BJ (cell line): ENCODE data around the gene ZNF580. TPM values are rescaled to one million over a fixed set of nuclear protein-coding genes. Genes with fewer than 3 reads are reported as not detected.

ENCODE experiments used
- CTCF ChIA-PET: fragments of 350-600 bp; formaldehyde crosslinking; extraction: SDS; loops from one replicate; lab custom pipeline; 2021; ENCODE audit warnings: antibody characterized with exemption, inconsistent platforms; lab: Yijun Ruan, JAX
- POLR2A ChIA-PET: fragments of 300-600 bp; sonication (Branson Sonifier 250); formaldehyde crosslinking; extraction: SDS; loops from one replicate; lab custom pipeline; 2021; ENCODE audit warnings: antibody characterized with exemption; lab: Charles Lee
- DNase-seq: peaks from one replicate; pipeline ENCODE4 v3.0.0-alpha.2; 2011; ENCODE audit warnings: low read depth
- H3K27me3 ChIP-seq: 2 replicates; pipeline ENCODE4 v1.6.0; 2011; ENCODE audit warnings: low read length; ENCODE audit not compliant: control insufficient read depth, insufficient read depth
- H3K36me3 ChIP-seq: 2 replicates; pipeline ENCODE4 v1.5.1; 2011; ENCODE audit warnings: low read length; ENCODE audit not compliant: control insufficient read depth, insufficient read depth
- H3K4me3 ChIP-seq: 2 replicates; pipeline ENCODE4 v1.5.1; 2011; ENCODE audit warnings: low read depth, mild to moderate bottlenecking, control low read depth, low read length
- polyA plus RNA-seq: library from polyadenylated mRNA; depleted of rRNA; stranded (reverse); fragments of >200 nt; gene quantifications from 2 replicates; pipeline ENCODE4 v1.2.3, GENCODE V29; 2011
- TF ChIP-seq, protein P1 (sequence below): IDR thresholded peaks from 2 replicates; pipeline ENCODE4 v1.5.1; 2011; ENCODE audit warnings: low read depth, mild to moderate bottlenecking, control low read depth, inconsistent platforms, low read length, moderate library complexity; ENCODE audit not compliant: insufficient read depth

Gene ZNF580
- polyA plus RNA-seq, 1 experiment = 12.2 TPM

DNA sequence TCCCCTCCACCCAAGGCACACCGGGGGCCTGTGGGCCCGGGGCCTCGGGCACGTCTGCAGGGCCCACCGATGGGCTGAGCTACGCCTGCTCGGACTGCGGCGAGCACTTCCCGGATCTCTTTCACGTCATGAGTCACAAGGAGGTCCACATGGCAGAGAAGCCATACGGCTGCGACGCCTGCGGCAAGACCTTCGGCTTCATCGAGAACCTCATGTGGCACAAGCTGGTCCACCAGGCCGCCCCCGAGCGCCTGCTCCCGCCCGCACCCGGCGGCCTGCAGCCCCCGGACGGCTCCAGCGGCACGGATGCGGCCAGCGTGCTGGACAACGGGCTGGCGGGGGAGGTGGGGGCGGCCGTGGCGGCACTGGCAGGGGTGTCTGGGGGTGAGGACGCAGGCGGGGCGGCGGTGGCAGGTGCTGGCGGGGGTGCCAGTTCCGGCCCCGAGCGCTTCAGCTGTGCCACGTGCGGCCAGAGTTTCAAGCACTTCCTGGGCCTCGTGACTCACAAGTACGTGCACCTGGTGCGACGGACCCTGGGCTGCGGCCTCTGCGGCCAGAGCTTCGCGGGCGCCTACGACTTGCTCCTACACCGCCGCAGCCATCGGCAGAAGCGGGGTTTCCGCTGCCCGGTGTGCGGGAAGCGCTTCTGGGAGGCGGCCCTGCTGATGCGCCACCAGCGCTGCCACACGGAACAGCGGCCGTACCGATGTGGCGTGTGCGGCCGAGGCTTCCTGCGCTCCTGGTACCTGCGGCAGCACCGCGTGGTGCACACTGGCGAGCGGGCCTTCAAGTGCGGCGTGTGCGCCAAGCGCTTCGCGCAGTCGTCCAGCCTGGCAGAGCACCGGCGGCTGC is 25.0 kb upstream of the ZNF580 start:
- no peaks in the 10 kb centered on the region for H3K27me3 ChIP-seq

DNA sequence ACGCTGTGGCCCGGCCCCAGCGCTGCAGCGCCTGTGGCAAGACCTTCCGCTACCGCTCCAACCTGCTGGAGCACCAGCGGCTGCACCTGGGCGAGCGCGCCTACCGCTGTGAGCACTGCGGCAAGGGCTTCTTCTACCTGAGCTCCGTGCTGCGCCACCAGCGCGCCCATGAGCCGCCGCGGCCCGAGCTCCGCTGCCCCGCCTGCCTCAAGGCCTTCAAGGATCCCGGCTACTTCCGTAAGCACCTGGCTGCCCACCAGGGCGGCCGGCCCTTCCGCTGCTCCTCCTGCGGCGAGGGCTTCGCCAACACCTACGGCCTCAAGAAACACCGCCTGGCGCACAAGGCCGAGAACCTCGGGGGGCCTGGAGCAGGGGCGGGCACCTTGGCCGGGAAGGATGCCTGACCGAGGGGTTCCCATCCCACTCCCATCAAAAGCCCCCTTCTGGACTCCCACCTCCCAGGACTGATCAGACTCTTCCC is 24.4 kb upstream of the ZNF580 start:
- TF ChIP-seq, protein P1, sequence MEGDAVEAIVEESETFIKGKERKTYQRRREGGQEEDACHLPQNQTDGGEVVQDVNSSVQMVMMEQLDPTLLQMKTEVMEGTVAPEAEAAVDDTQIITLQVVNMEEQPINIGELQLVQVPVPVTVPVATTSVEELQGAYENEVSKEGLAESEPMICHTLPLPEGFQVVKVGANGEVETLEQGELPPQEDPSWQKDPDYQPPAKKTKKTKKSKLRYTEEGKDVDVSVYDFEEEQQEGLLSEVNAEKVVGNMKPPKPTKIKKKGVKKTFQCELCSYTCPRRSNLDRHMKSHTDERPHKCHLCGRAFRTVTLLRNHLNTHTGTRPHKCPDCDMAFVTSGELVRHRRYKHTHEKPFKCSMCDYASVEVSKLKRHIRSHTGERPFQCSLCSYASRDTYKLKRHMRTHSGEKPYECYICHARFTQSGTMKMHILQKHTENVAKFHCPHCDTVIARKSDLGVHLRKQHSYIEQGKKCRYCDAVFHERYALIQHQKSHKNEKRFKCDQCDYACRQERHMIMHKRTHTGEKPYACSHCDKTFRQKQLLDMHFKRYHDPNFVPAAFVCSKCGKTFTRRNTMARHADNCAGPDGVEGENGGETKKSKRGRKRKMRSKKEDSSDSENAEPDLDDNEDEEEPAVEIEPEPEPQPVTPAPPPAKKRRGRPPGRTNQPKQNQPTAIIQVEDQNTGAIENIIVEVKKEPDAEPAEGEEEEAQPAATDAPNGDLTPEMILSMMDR = no peak
- Histone ChIP-seq H3K36me3 (peaks cover 22% of the 10 kb centered on the region), H3K4me3 (no peak overlapping the region), H3K27me3 (no peaks in the 10 kb centered on the region)
- no peak for DNase-seq
- POLR2A ChIA-PET = no interaction called here
- CTCF ChIA-PET = interaction anchor here (5.0 kb wide), 1 partner anchor 10 kb away, joined by 40 read pairs; the partner anchor contains the start of gene ZNF865

More for the DNA sequence above, 25.0 kb upstream of the ZNF580 start:
- peaks cover 20% of the 10 kb centered on the region for H3K36me3 ChIP-seq
- DNase-seq = no peak
- TF ChIP-seq, protein P1 = no peak
- ChIA-PET POLR2A (no interaction called here), CTCF (no interaction called here)
- H3K4me3 ChIP-seq = no peak overlapping the region

DNA sequence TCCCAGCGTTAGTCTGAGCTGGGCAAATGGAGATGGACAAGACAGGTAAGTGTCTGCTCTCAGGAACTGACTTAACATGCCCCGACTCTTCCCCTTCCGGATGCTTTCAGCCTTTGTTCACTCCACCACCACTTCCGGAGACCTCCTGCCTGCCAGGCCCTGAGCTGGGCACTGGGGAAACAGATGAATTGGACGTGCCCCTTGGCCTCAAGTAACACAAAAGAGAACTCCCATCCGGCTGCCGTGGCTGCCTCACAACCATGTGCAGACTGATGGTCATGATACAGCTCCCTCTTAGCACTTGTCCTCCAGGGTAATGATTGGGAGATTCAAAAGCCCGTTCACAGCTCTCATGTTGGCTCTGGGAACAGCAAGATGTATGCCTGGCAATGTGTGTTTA is 23.4 kb upstream of the ZNF580 start:
- H3K4me3 ChIP-seq = no peak overlapping the region
- H3K36me3 ChIP-seq = peaks cover 25% of the 10 kb centered on the region
- TF ChIP-seq, protein P1 = no peak
- H3K27me3 ChIP-seq = no peaks in the 10 kb centered on the region
- DNase-seq = no peak
- CTCF ChIA-PET = interaction anchor here (5.0 kb wide), 1 partner anchor 11 kb away, joined by 40 read pairs; the partner anchor contains the start of gene ZNF865
- POLR2A ChIA-PET = no interaction called here

DNA sequence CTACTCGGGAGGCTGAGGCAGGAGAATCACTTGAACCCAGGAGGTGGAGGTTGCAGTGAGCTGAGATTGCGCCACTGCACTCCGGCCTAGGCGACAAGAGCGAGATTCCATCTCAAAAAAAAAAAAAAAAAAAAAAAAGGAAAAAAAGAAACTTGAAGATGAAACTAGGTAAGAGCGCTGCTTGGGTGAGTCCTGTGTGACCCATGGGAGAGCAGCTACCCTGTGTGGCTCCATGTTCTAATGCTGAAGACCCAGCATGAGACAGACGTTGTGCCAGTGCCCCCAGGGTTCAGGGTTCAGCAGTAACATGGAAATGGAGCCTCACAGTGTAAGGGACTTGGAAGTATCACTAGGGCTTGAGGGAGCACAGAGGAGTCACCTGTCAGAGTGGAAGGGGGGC is 22.4 kb upstream of the ZNF580 start:
- H3K4me3 ChIP-seq = no peak overlapping the region
- ChIA-PET CTCF (interaction anchor here (1.8 to 5.0 kb wide), 4 partner anchors 12 to 115 kb away, joined by 4 to 40 read pairs (median 4); partner anchors contain the start of gene ZNF865), POLR2A (interaction anchor here (0.6 kb wide), 1 partner anchor 19 kb away, joined by 3 read pairs; the partner anchor contains the start of gene FIZ1)
- H3K36me3 ChIP-seq = peaks cover 25% of the 10 kb centered on the region
- TF ChIP-seq, protein P1 = no peak
- DNase-seq = no peak
- no peaks in the 10 kb centered on the region for H3K27me3 ChIP-seq

DNA sequence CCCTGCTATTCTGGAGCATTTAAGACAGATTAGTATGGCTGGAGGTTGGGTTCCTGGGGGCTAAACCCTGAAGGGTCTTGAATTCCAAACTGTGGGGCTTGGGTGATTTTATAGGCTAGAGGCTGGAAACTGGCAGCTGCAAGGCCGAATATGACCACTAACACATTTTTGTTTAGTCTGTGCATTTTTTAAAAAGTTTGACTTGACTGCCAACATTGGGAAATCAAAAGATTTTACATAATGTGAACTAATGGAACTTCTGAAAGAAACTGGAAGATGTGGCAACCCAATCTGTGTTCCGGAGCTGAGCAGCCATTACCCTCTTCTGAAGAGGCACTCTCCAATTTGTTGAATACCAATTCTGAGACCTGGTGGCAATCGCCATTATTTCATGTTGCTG is 21.5 kb upstream of the ZNF580 start:
- POLR2A ChIA-PET = no interaction called here

More for the DNA sequence above, 21.5 kb upstream of the ZNF580 start:
- TF ChIP-seq, protein P1 = no peak
- Histone ChIP-seq H3K36me3 (peaks cover 23% of the 10 kb centered on the region), H3K4me3 (no peak overlapping the region), H3K27me3 (no peaks in the 10 kb centered on the region)
- DNase-seq = no peak
- CTCF ChIA-PET = interaction anchor here (0.5 to 5.0 kb wide), 9 partner anchors 8 to 193 kb away, joined by 3 to 40 read pairs (median 4); partner anchors contain the start of gene ZNF865
